GM12891 (cell line): Measurements from ENCODE around the gene ANK3.

Experiments
- POLR2A ChIP-seq: IDR thresholded peaks from 2 replicates; pipeline ENCODE4 v1.6.1; 2011; ENCODE audit warnings: low read depth, low read length, control low read depth
- POLR2AphosphoS5 ChIP-seq: IDR thresholded peaks from 2 replicates; pipeline ENCODE4 v1.6.1; 2011; ENCODE audit warnings: low read depth, low read length, control low read depth

DNA sequence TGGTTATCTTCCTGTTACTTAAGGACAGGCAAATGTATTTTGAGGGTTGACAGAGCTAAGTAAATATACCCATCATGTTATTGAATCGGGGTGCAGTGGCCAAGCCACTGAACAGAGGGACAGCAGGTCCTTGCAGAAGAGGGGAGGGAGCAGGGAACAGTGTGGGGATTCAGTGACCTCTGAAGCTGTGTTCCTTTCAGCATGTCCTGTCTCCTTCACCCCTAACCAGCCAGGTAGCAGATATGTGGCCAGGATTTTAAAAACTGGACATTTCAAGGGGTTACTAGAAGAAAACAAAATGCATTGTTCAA, 12.7 kb downstream of the ANK3 start:
- TF ChIP-seq POLR2A (no peak), POLR2AphosphoS5 (no peak)
